NCI-H345 (cell line): ENCODE results near the gene EPHB1.

Experiments
- DNase-seq: peaks from one replicate; lab custom pipeline; 2025; lab: John Stamatoyannopoulos, UW

Gene EPHB1

DNA sequence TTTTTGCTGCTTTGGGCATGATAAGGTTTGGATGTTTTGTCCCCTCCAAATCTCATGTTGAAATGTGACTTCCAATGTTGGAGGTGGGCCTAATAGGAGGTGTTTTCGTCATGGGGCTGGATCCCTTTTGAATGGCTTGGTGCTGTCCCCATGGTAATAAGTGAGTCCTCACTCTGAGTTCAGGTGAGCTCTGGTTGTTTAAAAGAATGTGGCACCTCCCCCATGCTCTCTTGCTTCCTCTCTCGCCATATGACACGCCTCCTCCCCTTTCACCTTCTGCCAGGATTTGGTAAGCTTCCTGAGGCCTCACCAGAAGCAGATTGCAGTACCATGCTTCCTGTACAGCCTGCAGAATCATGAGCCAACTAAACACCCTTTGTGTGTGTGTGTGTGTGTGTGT is 255.5 kb downstream of the EPHB1 start:
- no peak for DNase-seq

DNA sequence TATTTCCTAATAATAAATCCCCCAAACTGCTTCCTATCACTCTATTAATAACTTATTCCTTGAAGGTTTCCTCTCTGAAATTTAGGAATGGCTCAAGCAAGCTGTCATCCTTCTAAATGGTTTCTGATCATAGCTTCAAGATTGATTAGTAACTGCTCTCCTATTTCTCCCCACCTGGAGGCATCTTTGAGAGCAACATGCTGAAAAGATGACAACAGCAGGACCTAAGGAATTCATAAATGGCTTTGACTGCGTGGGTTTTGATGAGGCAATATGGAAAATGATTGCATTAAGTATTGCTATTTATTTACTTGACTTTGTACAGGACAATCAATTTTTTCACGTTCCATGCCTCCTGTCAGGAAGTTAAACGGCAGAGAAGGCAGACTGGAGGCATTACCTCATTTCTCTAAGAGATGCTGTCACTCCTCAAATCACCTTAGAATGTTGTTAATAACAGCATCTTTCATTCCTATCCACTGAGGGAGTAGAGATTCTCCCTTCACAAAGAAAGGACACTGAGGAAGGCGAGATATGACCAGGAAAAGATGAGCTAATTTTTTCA is 256.4 kb downstream of the EPHB1 start:
- DNase-seq = no peak

GRCh38 chr3:135055449-135055848 is 260.4 kb downstream of the EPHB1 start:
- no peak for DNase-seq

- peak; percentile 78 for DNase-seq
Observed at GRCh38 chr3:135056084-135056730, 261.1 kb downstream of the EPHB1 start.

GRCh38 chr3:135056733-135057310 is 261.8 kb downstream of the EPHB1 start:
- DNase-seq = peak; percentile 4

- no peak for DNase-seq
Observed at GRCh38 chr3:135057996-135058395, 262.9 kb downstream of the EPHB1 start.

DNA sequence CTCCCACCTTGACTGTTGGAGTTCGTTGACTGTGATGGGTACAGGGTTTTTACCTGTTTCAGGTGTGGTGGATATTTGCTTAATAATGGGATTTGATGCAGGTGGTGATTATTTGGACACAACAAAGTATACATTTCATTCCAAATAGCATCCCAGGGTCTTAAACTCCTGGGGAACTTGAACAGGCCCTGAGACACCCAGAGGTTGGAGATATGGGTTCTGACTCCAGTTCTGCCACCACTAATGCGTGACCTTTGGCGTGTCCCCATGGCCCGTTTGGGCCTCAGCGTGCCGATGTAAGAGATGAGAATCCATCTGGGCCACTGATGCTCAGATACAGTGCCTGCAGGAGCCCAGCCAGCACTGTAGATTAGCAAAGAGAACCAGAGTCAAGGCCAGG is 264.5 kb downstream of the EPHB1 start:
- no peak for DNase-seq

GRCh38 chr3:135066844-135067727 is 272.0 kb downstream of the EPHB1 start:
- peak; percentile 87 for DNase-seq

GRCh38 chr3:135068011-135068410 is 273.0 kb downstream of the EPHB1 start:
- DNase-seq = no peak

GRCh38 chr3:135069406-135069805 is 274.3 kb downstream of the EPHB1 start:
- no peak for DNase-seq

DNA sequence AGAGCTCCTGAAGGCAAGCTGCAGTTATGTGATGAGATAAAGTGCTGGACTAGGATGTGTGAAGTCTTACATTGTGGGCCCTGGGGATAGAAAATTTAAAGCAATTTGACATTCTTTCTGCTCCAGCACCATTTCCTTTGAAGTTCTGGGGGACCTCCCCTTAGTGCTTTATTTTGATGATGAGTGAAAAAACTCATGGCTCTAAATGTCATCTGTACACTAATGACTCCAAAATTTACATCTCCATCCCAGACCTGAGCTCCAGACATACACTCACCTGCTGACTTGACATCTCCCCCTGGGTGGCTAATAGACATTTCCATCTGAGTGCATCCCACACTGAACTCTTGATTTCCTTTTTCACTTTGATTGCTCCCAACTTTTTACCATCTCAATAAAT is 276.4 kb downstream of the EPHB1 start:
- no peak for DNase-seq

- DNase-seq = no peak
Observed at GRCh38 chr3:135072431-135072830, 277.4 kb downstream of the EPHB1 start.

GRCh38 chr3:135075157-135075556 is 280.1 kb downstream of the EPHB1 start:
- DNase-seq = no peak

DNA sequence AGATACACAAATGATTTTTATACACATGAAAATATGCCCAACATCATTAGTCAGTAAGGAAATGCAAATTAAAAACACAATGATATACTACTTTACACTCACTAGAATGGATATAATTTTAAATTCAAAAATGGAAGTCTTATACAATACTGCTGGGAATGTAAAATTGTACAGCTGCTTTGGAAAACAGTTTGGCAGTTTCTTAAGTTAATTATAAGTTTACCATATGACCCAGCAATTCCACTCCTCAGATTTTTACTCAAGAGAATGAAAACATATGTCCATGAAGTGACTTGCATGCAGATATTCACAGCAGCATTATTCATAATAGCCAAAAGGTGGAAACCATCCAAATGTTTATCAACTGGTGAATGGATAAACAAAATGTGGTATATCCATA is 281.3 kb downstream of the EPHB1 start:
- no peak for DNase-seq

- DNase-seq = no peak
Observed at GRCh38 chr3:135077186-135077585, 282.1 kb downstream of the EPHB1 start.

DNA sequence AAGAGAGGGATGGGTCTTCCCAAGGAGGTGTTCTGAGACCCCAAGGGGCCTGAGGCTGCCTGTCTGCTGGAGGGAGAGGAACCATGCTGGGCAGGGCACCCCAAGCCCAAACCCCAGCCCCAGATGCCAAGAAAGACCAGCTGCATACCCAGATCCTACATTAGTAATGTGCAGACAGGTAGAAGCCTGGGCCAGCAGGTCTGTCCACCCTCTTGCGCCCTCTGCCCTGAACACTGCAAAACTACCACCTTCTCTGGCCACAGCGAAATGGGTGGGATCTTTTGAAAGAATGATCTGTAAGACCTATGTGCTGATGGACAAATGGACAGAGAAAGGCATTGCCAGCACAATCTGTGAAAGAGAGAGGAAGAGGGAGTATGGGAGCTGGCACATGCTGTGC is 283.2 kb downstream of the EPHB1 start:
- no peak for DNase-seq

DNA sequence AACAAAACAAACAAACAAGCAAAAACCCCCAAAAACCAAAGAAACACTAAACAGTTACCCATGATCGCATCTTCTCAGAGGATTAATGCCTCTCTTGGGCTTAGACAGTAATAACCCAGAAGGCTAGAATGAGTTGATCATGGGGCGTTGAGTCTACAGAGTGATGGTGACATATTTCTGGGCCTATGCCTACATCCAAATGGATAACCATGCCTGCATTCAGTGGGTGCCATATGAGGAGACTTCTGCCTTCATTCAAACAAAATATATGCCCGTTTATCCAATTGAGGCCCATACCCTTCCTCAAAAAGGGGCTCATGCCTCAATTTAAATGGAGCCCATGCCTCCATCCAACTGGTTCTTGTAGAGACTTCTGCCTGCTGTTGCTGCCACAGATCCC is 284.0 kb downstream of the EPHB1 start:
- DNase-seq = no peak

DNA sequence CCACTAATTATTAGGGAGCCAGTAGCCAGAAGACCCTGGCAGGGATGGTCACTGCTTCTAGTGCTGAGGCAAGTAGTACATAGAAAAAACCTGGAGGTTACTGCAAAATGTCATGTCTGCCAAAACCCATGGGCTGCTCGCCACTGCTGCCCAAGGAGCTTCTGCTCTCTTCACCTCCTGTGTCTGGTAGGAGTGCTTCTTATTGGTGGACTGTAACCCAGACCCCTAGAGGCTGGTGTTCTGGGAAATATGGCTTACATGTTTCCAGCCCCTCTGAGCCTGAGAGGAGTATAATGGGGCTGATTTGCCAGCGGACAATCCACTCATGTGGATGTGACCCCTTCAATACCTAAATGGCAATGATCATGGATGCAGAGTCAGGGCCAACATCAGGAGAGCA is 286.4 kb downstream of the EPHB1 start:
- no peak for DNase-seq

DNA sequence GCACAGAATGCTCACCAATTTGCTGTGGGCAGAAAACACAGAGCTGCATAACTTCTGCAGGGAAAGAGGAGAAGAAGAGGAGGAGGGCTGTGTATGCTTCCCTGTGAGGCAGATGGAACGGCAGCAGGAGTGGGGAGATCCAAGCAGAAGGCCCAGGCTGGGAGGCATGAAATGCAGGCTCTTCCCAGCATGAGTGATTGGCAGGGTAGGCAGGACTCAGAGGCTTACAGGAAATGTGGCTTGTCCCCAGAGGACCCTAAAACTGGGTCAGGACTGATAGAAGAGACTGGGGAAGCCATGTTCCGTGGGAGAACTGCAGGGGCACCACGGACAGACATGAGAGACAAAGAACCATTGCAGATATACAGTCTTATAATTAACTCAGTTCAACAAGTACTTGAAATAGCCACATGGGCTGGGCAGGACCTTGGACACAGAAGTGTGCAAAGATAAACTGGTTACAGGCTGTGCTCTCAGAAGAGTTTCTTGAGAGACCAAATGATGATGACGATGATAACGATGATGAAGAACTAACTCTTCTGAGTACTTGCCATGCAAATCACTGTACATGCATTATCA is 286.9 kb downstream of the EPHB1 start:
- DNase-seq = no peak

DNA sequence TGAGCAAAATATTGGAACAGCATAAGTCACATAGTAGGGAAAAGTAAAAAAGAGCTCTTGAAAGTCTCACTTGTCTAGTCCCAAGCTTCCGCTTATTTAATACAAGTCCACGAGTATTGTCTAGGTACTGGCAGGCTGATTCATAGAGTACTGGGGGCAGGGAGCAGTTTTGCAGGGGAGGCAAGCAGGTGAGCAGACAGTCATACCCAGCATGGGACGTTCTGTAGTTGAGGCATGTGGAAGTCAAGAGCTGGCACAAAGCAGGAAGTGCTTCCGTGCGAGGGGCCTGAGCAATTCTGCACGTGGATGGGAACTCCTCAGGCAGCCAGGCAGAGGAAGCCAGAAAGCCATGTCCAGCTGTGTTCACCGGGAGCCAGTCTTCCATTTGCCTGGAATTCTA is 287.6 kb downstream of the EPHB1 start:
- DNase-seq = peak; percentile 40

- peak; percentile 78 for DNase-seq
Observed at GRCh38 chr3:135083179-135083578, 288.1 kb downstream of the EPHB1 start.

DNA sequence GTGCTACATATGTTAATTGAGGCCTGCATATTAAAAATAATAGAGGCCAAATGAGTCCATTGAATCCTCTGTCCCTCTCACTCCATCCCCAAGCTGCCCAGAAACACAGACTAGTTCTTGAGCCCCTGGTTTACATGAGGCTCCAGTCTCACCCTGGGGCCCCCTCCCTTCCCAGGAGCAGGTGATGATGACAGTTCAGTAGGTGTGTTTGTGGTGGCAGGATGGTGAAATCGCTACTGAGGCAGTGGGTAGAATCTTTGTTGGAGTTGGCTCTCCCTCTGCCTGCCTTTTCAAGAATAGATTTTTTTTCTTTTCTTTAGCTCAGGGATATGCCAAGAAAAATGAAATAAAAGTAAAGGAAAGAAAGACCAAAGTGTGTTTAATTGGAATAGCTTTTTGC is 288.7 kb downstream of the EPHB1 start:
- peak; percentile 26 for DNase-seq
